HEK293 (cell line): ENCODE measurements around the gene HEATR5A.
A peak's percentile ranks its signal among the peaks of the same experiment; 100 is the strongest.
"Not testable (repeated sequence)": the region's sequence is repeated elsewhere in the genome, so short reads cannot be mapped to it uniquely, and the experiment has no call there.

ENCODE experiments used
- CTCF ChIA-PET: fragments of 350-600 bp; formaldehyde crosslinking; extraction: SDS; loops from one replicate; lab custom pipeline; 2021; ENCODE audit warnings: antibody characterized with exemption; lab: Yijun Ruan, JAX
- POLR2A ChIA-PET: fragments of 300-600 bp; formaldehyde crosslinking; extraction: SDS; loops from one replicate; lab custom pipeline; 2020; ENCODE audit warnings: antibody characterized with exemption, inconsistent platforms; lab: Yijun Ruan, JAX
- H3K27ac ChIP-seq: fragments of 200-500 bp; sonication (Bioruptor generic); 2 replicates; pipeline ENCODE4 v1.5.1; 2014; ENCODE audit warnings: low read depth, low read length, control low read depth, inconsistent platforms; ENCODE audit errors: extremely low read depth
- H3K36me3 ChIP-seq, 2 experiments: fragments of 200-500 bp in 1 of 2; sonication (Bioruptor generic) in 1 of 2; 1 replicate in 1 of 2; 2 replicates in 1 of 2; pipeline ENCODE4 v1.5.1; 2014 to 2017; ENCODE audit warnings: inconsistent platforms in 2 of 2, low read length in 2 of 2; ENCODE audit not compliant: control insufficient read depth in 2 of 2, insufficient read depth in 1 of 2
- H3K4me1 ChIP-seq: fragments of 200-500 bp; sonication (Bioruptor generic); 2 replicates; pipeline ENCODE4 v1.5.1; 2014; ENCODE audit warnings: mild to moderate bottlenecking, low read length, inconsistent platforms; ENCODE audit not compliant: control insufficient read depth, insufficient read depth
- H3K4me3 ChIP-seq: 2 replicates; pipeline ENCODE4 v1.5.1; 2011; ENCODE audit warnings: low read depth, mild to moderate bottlenecking, control low read depth, low read length, moderate library complexity
- H3K9me3 ChIP-seq: fragments of 200-500 bp; sonication (Bioruptor generic); 2 replicates; pipeline ENCODE4 v1.5.1; 2014; ENCODE audit warnings: low read depth, low read length, inconsistent platforms; ENCODE audit not compliant: control insufficient read depth, insufficient read depth
- AEBP2 ChIP-seq: fragments of 450-650 bp; formaldehyde crosslinking; IDR thresholded peaks from 2 replicates; pipeline ENCODE4 v1.5.1; 2016; ENCODE audit warnings: missing biosample characterization, missing genetic modification characterization, borderline replicate concordance
- KLF8 ChIP-seq: fragments of 450-650 bp; formaldehyde crosslinking; IDR thresholded peaks from 2 replicates; pipeline ENCODE4 v1.5.1; 2016; ENCODE audit warnings: missing biosample characterization, missing genetic modification characterization
- SETDB1 ChIP-seq: IDR thresholded peaks from one replicate; pipeline ENCODE4 v1.6.1; 2017; ENCODE audit warnings: mild to moderate bottlenecking, low read length, moderate library complexity, mixed read lengths; ENCODE audit not compliant: insufficient read length
- YY2 ChIP-seq: fragments of 450-650 bp; formaldehyde crosslinking; IDR thresholded peaks from 2 replicates; pipeline ENCODE4 v1.5.1; 2016; ENCODE audit warnings: missing biosample characterization, missing genetic modification characterization
- ZBTB10 ChIP-seq: fragments of 450-650 bp; formaldehyde crosslinking; IDR thresholded peaks from 2 replicates; pipeline ENCODE4 v1.5.1; 2016; ENCODE audit warnings: missing biosample characterization, missing genetic modification characterization
- ZBTB49 ChIP-seq: fragments of 450-650 bp; formaldehyde crosslinking; IDR thresholded peaks from 2 replicates; pipeline ENCODE4 v1.5.1; 2016; ENCODE audit warnings: missing biosample characterization, missing genetic modification characterization, low read depth
- ZFP69B ChIP-seq: fragments of 450-650 bp; formaldehyde crosslinking; IDR thresholded peaks from 2 replicates; pipeline ENCODE4 v1.5.1; 2016; ENCODE audit warnings: missing biosample characterization, missing genetic modification characterization
- ZNF10 ChIP-seq: fragments of 450-650 bp; formaldehyde crosslinking; IDR thresholded peaks from 2 replicates; pipeline ENCODE4 v1.5.1; 2017; ENCODE audit warnings: missing biosample characterization, missing genetic modification characterization
- ZNF169 ChIP-seq: fragments of 450-650 bp; formaldehyde crosslinking; IDR thresholded peaks from 2 replicates; pipeline ENCODE4 v1.5.1; 2016; ENCODE audit warnings: missing biosample characterization, missing genetic modification characterization
- ZNF521 ChIP-seq: fragments of 450-650 bp; formaldehyde crosslinking; IDR thresholded peaks from 2 replicates; pipeline ENCODE4 v1.5.1; 2017; ENCODE audit warnings: missing biosample characterization, mild to moderate bottlenecking, missing genetic modification characterization
- ZNF549 ChIP-seq: fragments of 450-650 bp; IDR thresholded peaks from 2 replicates; pipeline ENCODE4 v1.5.1; 2018; ENCODE audit warnings: missing biosample characterization, missing genetic modification characterization, mild to moderate bottlenecking, inconsistent platforms, moderate library complexity
- ZNF585B ChIP-seq: fragments of 450-650 bp; formaldehyde crosslinking; IDR thresholded peaks from 2 replicates; pipeline ENCODE4 v1.5.1; 2016; ENCODE audit warnings: missing biosample characterization, missing genetic modification characterization
- ZNF626 ChIP-seq: fragments of 450-650 bp; sonication (Bioruptor Pico); formaldehyde crosslinking; IDR thresholded peaks from 2 replicates; pipeline ENCODE4 v1.5.1; 2018; ENCODE audit warnings: missing biosample characterization, missing genetic modification characterization, inconsistent platforms
- ZNF707 ChIP-seq: fragments of 450-650 bp; formaldehyde crosslinking; IDR thresholded peaks from 2 replicates; pipeline ENCODE4 v1.5.1; 2016; ENCODE audit warnings: missing biosample characterization, missing genetic modification characterization
- ZNF843 ChIP-seq: fragments of 450-650 bp; formaldehyde crosslinking; IDR thresholded peaks from 2 replicates; pipeline ENCODE4 v1.5.1; 2016; ENCODE audit warnings: missing biosample characterization, missing genetic modification characterization

Gene HEATR5A

GRCh38 chr14:31336646-31337045 lies 83.7 kb downstream of the HEATR5A start:
- Histone ChIP-seq H3K27ac (no peak overlapping the region), H3K4me3 (no peak overlapping the region), H3K36me3 (peaks cover 12 to 16% of the 10 kb centered on the region in 2 experiments; a peak in 2 of 3 replicates), H3K9me3 (no peaks in the 10 kb centered on the region), H3K4me1 (no peaks in the 10 kb centered on the region)
- ChIA-PET POLR2A (no interaction called here), CTCF (no interaction called here)
- no peak for TF ChIP-seq KLF8 (tag by site-specific recombination)
- TF ChIP-seq AEBP2 (tag by site-specific recombination), result no peak
- TF ChIP-seq ZBTB10, result no peak
- TF ChIP-seq ZNF10 (tag by site-specific recombination), result no peak
- no peak for TF ChIP-seq ZNF521 (tag by site-specific recombination)
- TF ChIP-seq YY2 (tag by site-specific recombination), result no peak
- TF ChIP-seq ZFP69B, result no peak
- no peak for TF ChIP-seq ZNF843 (tag by site-specific recombination)
- TF ChIP-seq ZNF169 (tag by site-specific recombination), result no peak
- no peak for TF ChIP-seq ZBTB49 (tag by site-specific recombination)

GRCh38 chr14:31331395-31331794 lies 89.0 kb downstream of the HEATR5A start:
- TF ChIP-seq ZNF707 (tag by site-specific recombination), result peak; percentile 83
- H3K4me3 ChIP-seq, H3K27ac ChIP-seq, H3K9me3 ChIP-seq, CTCF ChIA-PET, POLR2A ChIA-PET, H3K4me1 ChIP-seq: not testable (repeated sequence)
- H3K36me3 ChIP-seq, result peaks cover 0 to 17% of the 10 kb centered on the region in 2 experiments; a peak in 2 of 3 replicates

- CTCF ChIA-PET, result interaction anchor here (1.0 kb wide), 1 partner anchor 10 kb away, joined by 3 read pairs; no protein-coding TSS in a partner anchor
These were observed 90.4 kb downstream of the HEATR5A start for GRCh38 chr14:31329876-31330521.

More at GRCh38 chr14:31329876-31330521, 90.4 kb downstream of the HEATR5A start:
- H3K27ac ChIP-seq, POLR2A ChIA-PET, H3K4me1 ChIP-seq, H3K4me3 ChIP-seq, H3K9me3 ChIP-seq: not testable (repeated sequence)
- H3K36me3 ChIP-seq, result peaks cover 0 to 17% of the 10 kb centered on the region in 2 experiments; a peak in 2 of 3 replicates
- TF ChIP-seq ZNF626 (tag by site-specific recombination) (0 out of 2 replicates have a peak, but pooled peaks have one; percentile 74), ZNF549 (tag by site-specific recombination) (0 out of 2 replicates have a peak, but pooled peaks have one; percentile 13), SETDB1 (peak; percentile 42), ZNF585B (tag by site-specific recombination) (0 out of 2 replicates have a peak, but pooled peaks have one; percentile 16)
